Measurements from ENCODE around the gene CDIPT. TPM values are rescaled to one million over a fixed set of nuclear protein-coding genes. Genes with fewer than 3 reads are reported as not detected.

CDIPT gene
- polyA plus RNA-seq, 1 experiment: 89.9 TPM

- Histone ChIP-seq H3K9me3 (ENCODE audit: control insufficient read depth, insufficient read depth, low read length) (no peaks in the 10 kb centered on the region), H3K27ac (ENCODE audit: low read depth, low read length) (no peak overlapping the region), H3K4me3 (ENCODE audit: low read depth, low read length) (no peak overlapping the region), H3K27me3 (ENCODE audit: control insufficient read depth, insufficient read depth, low read length) (no peaks in the 10 kb centered on the region)
- CTCF ChIA-PET: no interaction called here
- DNase-seq (ENCODE audit: low read depth, low spot score): no peak
- POLR2A ChIA-PET: no interaction called here
- TF ChIP-seq, protein P1, sequence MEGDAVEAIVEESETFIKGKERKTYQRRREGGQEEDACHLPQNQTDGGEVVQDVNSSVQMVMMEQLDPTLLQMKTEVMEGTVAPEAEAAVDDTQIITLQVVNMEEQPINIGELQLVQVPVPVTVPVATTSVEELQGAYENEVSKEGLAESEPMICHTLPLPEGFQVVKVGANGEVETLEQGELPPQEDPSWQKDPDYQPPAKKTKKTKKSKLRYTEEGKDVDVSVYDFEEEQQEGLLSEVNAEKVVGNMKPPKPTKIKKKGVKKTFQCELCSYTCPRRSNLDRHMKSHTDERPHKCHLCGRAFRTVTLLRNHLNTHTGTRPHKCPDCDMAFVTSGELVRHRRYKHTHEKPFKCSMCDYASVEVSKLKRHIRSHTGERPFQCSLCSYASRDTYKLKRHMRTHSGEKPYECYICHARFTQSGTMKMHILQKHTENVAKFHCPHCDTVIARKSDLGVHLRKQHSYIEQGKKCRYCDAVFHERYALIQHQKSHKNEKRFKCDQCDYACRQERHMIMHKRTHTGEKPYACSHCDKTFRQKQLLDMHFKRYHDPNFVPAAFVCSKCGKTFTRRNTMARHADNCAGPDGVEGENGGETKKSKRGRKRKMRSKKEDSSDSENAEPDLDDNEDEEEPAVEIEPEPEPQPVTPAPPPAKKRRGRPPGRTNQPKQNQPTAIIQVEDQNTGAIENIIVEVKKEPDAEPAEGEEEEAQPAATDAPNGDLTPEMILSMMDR (IDR thresholded peaks at IDR 0.05; ENCODE audit: low read depth, low read length): no peak
These were observed 32.3 kb downstream of the CDIPT start for GRCh38 chr16:29830774-29831173.

DNA sequence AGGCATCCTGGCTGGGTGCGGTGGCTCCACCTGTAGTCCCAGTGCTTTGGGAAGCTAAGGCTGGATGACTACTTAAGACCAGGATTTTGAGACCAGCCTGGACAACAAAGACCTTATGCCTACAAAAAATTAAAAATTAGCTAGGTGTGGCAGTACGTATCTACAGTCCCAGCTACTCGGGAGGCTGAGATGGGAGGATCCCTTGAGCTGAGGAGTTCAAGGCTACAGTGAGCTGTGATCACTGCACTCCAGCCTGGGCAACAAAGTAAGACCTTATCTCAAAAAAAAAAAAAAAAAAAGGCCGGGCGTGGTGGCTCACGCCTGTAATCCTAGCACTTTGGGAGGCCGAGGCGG lies 36.7 kb downstream of the CDIPT start:
- no peak for DNase-seq (ENCODE audit: low read depth, low spot score)
- Histone ChIP-seq H3K9me3 (ENCODE audit: control insufficient read depth, insufficient read depth, low read length) (no peaks in the 10 kb centered on the region), H3K27ac (ENCODE audit: low read depth, low read length) (peak overlapping the region; percentile 99), H3K4me3 (ENCODE audit: low read depth, low read length) (no peak overlapping the region), H3K27me3 (ENCODE audit: control insufficient read depth, insufficient read depth, low read length) (no peaks in the 10 kb centered on the region)
- TF ChIP-seq, protein P1 (IDR thresholded peaks at IDR 0.05; ENCODE audit: low read depth, low read length): no peak
- ChIA-PET POLR2A (interaction anchor here (0.7 to 0.8 kb wide), 4 partner anchors 15 to 671 kb away, joined by 3 to 8 read pairs (median 6); partner anchors contain the start of gene ALDOA), CTCF (interaction anchor here (1.7 to 5.0 kb wide), 2 partner anchors 10 to 22 kb away, joined by 8 to 39 read pairs; partner anchors contain the start of gene PAGR1)

DNA sequence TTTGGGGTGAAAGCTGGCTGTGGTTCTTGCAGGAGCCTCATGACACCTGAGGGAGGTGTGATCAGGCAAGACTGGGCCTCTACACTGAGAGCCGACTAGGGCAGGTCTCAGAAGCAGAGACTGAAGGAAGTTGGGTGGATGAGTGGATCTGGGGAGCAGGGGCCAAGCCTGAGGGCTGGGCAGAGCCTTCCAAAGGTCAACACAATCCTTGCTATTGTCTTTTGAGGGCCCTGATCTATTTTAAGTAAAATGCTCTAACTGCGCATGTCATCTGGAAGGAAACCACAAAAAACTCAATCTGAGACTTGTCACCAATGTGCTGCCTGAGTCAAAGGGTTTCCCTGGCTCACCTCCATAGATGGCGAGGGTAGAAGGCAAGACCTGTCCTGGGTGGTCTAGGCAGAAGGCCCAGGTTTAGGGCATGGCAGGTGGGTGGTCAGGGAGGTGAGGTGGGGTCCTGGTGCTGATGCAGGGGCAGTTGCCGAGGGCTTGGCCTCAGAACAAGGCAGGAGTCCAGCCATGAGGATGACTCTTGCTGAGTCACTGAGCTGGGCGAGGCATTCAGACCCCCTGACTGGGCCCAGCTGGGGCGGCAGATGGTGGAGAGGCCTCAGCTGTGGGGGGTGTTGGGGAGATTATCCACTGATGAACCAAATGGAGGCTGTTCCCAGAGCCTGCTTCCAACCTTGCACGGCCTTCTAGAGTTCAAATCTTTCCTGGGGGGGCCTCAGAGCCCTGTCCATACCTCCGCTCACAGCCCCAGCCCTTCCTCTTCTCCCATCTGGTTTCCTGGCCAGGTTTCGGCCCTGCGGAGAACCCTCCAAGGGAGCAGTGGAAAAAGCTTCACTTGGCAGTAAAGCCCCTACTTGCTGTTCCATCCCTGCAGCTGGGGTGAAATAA lies 37.6 kb downstream of the CDIPT start:
- Histone ChIP-seq H3K9me3 (ENCODE audit: control insufficient read depth, insufficient read depth, low read length) (no peaks in the 10 kb centered on the region), H3K27me3 (ENCODE audit: control insufficient read depth, insufficient read depth, low read length) (no peaks in the 10 kb centered on the region), H3K4me3 (ENCODE audit: low read depth, low read length) (peak overlapping the region; percentile 49), H3K27ac (ENCODE audit: low read depth, low read length) (peak overlapping the region; percentile 99)
- TF ChIP-seq, protein P1 (IDR thresholded peaks at IDR 0.05; ENCODE audit: low read depth, low read length): no peak
- POLR2A ChIA-PET: interaction anchor here (0.6 to 2.1 kb wide), 10 partner anchors 9 to 617 kb away, joined by 3 to 7 read pairs (median 3); partner anchors contain the start of genes ALDOA, PAGR1 and PRRT2
- CTCF ChIA-PET: interaction anchor here (1.1 to 5.0 kb wide), 3 partner anchors 9 to 23 kb away, joined by 5 to 39 read pairs (median 8); partner anchors contain the start of gene PAGR1
- peak; percentile 80 for DNase-seq (ENCODE audit: low read depth, low spot score)

DNA sequence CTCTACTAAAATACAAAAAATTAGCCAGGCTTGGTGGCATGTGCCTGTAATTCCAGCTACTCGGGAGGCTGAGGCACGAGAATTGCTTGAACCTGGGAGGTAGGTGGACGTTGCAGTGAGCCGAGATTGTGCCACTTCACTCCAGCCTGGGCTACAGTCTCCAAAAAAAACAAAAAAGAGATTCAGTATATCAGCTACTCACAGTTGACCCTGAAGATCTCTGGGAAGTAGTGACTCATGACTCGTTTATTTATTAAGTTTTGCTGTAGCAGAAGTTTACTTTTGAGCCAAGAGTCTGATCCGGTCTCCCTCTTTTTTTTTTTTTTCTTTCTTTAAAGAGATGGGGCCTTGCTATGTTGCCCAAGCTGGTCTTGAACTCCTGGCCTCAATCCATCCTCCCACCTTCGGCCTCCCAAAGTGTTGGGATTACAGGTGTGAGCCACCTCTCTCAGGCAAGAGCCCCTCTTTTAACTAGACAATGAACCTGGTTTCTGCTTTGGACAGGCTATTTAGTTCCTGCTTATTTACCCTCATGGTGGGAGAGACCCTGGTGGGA lies 38.4 kb downstream of the CDIPT start:
- Histone ChIP-seq H3K27me3 (ENCODE audit: control insufficient read depth, insufficient read depth, low read length) (no peaks in the 10 kb centered on the region), H3K27ac (ENCODE audit: low read depth, low read length) (peak overlapping the region; percentile 99), H3K4me3 (ENCODE audit: low read depth, low read length) (peak overlapping the region; percentile 42), H3K9me3 (ENCODE audit: control insufficient read depth, insufficient read depth, low read length) (no peaks in the 10 kb centered on the region)
- TF ChIP-seq, protein P1 (IDR thresholded peaks at IDR 0.05; ENCODE audit: low read depth, low read length): no peak
- DNase-seq (ENCODE audit: low read depth, low spot score): peak; percentile 65
- ChIA-PET POLR2A (interaction anchor here (0.6 to 2.1 kb wide), 6 partner anchors 9 to 101 kb away, joined by 3 to 11 read pairs (median 5); partner anchors contain the start of genes KCTD13 and PAGR1), CTCF (interaction anchor here (1.1 to 5.0 kb wide), 2 partner anchors 9 to 24 kb away, joined by 5 to 39 read pairs; partner anchors contain the start of gene PAGR1)

Data from AG04450 (cell line).